ENCODE measurements around the gene CYP2A13. TPM values are rescaled to one million over a fixed set of nuclear protein-coding genes. Genes with fewer than 3 reads are reported as not detected.

CYP2A13 gene
- total RNA-seq, 1 donor from 2014 or later = not detected

Other genes with a start within 250 kb of the CYP2A13 start
- gene CYP2A6, start 238.0 kb upstream of the CYP2A13 start, total RNA-seq = 2.0 TPM
- 4.9 TPM for gene CYP2A7, start 206.2 kb upstream of the CYP2A13 start, total RNA-seq
- not detected for gene CYP2B6, start 97.2 kb upstream of the CYP2A13 start, total RNA-seq
- gene CYP2F1, start 26.0 kb downstream of the CYP2A13 start, total RNA-seq = not detected
- 7.1 TPM for gene CYP2S1, start 104.8 kb downstream of the CYP2A13 start, total RNA-seq
- gene AXL, start 130.8 kb downstream of the CYP2A13 start, total RNA-seq = 53.5 TPM
- gene HNRNPUL1, start 175.9 kb downstream of the CYP2A13 start, total RNA-seq = 116 TPM
- gene CCDC97, start 221.7 kb downstream of the CYP2A13 start, total RNA-seq = 16.9 TPM

Data from vagina (tissue), 1 donor.